BLaER1 treated with 17β-estradiol and CSF1 and Interleukin-3, amounts not matched to agents 10 nM and 100 nM (cell line): ENCODE measurements around the gene IFNA5.

Source experiments
- H3K27ac ChIP-seq, 11 experiments: shearing (Covaris generic); formaldehyde crosslinking; 2 replicates each; pipeline ENCODE4 v1.8.1; 2022
- H3K27me3 ChIP-seq, 11 experiments: shearing (Covaris generic); formaldehyde crosslinking; 2 replicates each; pipeline ENCODE4 v1.8.1; 2022
- H3K36me3 ChIP-seq, 11 experiments: shearing (Covaris generic); formaldehyde crosslinking; 2 replicates each; pipeline ENCODE4 v1.8.1; 2022
- H3K4me1 ChIP-seq, 10 experiments: shearing (Covaris generic); formaldehyde crosslinking; 2 replicates each; pipeline ENCODE4 v1.8.1; 2022
- H3K4me2 ChIP-seq, 11 experiments: shearing (Covaris generic); formaldehyde crosslinking; 2 replicates each; pipeline ENCODE4 v1.8.1; 2022
- H3K4me3 ChIP-seq, 10 experiments: shearing (Covaris generic); formaldehyde crosslinking; 2 replicates each; pipeline ENCODE4 v1.8.1; 2022
- H3K9ac ChIP-seq, 11 experiments: shearing (Covaris generic); formaldehyde crosslinking; 2 replicates each; pipeline ENCODE4 v1.8.1; 2022
- H3K9me3 ChIP-seq, 11 experiments: shearing (Covaris generic); formaldehyde crosslinking; replicated peaks in 1 of 11; 2 replicates each; pipeline ENCODE4 v1.8.1; 2022
- H4K20me1 ChIP-seq, 11 experiments: shearing (Covaris generic); formaldehyde crosslinking; 2 replicates each; pipeline ENCODE4 v1.8.1; 2022
- Cebpa-rat ChIP-seq, 11 experiments: shearing (Covaris generic); IDR thresholded peaks; 2 replicates each; pipeline ENCODE4 v1.8.1; 2022

IFNA5 gene

DNA sequence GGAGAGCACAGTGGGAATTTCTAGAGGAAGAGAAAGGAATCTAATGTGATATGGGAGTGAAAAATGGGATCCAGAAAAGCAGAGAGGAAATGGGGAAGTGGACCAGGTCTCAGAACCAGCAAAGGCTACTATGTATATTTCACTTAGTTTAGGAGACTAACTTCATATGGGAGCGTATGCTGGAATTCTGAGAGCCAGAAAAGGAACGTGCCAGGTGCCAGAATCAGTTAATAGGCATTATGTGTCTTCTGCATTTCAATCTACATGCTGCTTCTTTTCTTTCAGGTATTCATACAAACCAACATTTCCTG, 36.8 kb downstream of the IFNA5 start:
- H3K4me1 ChIP-seq, result 0 out of 20 replicates have a peak, but pooled peaks cover 0 to 9% (median 0%) of the 10 kb centered on the region in 10 experiments
- no peak overlapping the region for H3K9ac ChIP-seq
- H3K4me3 ChIP-seq, result no peak overlapping the region
- H3K9me3 ChIP-seq, result peaks cover 0 to 16% (median 6%) of the 10 kb centered on the region in 11 experiments; a peak in 10 of 22 replicates
- H3K27me3 ChIP-seq, result peaks cover 0 to 4% (median 0%) of the 10 kb centered on the region in 11 experiments; a peak in 1 of 22 replicates
- no peak overlapping the region for H3K27ac ChIP-seq
- H3K4me2 ChIP-seq, result peak overlapping the region in 1 of 11 experiments; percentile 6; a peak in 1 of 22 replicates
- no peaks in the 10 kb centered on the region for H4K20me1 ChIP-seq
- TF ChIP-seq Cebpa-rat (IDR thresholded peaks at IDR 0.05), result no peak
- H3K36me3 ChIP-seq, result no peaks in the 10 kb centered on the region

DNA sequence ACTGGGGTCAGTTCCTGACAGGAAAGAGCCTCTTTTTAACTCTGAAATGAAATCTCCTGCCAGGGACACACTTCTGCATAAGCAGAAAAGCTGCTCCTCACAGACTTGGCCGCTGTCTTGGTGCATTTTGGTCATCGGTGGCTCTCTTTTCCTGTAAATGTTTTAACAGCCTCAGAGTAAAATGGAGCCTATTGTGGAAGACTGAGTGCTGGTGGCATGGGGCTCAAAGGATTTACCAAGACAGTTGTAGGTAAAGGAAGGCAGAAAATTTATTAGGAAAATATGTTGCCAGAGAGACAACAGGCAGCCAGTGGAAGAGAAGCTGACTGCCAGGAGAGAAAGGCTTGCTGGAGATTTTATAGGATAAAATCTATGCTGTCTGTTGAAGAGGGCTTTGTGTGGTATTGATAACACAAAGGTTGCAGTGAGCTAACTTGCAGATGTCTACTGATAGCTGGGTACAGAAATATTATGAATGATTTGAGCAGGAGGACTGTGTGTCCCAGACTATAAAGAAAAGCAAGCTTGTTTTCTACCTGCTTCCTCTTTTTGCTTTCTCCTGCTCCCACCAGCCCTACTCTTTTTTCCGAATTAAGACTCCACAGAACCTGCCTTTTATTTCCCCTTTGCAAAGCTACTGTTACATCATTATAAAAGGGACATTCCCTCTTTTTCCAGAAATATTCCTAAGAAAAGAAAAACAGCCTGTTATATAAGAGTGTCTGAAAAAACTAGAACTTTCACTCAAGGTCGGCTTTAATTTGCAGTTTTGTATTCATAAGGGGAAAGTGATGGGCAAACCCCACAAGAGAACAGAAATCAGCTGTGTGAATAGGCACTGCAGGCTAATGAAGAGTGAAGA, 37.4 kb downstream of the IFNA5 start:
- H3K4me3 ChIP-seq, result no peak overlapping the region

DNA sequence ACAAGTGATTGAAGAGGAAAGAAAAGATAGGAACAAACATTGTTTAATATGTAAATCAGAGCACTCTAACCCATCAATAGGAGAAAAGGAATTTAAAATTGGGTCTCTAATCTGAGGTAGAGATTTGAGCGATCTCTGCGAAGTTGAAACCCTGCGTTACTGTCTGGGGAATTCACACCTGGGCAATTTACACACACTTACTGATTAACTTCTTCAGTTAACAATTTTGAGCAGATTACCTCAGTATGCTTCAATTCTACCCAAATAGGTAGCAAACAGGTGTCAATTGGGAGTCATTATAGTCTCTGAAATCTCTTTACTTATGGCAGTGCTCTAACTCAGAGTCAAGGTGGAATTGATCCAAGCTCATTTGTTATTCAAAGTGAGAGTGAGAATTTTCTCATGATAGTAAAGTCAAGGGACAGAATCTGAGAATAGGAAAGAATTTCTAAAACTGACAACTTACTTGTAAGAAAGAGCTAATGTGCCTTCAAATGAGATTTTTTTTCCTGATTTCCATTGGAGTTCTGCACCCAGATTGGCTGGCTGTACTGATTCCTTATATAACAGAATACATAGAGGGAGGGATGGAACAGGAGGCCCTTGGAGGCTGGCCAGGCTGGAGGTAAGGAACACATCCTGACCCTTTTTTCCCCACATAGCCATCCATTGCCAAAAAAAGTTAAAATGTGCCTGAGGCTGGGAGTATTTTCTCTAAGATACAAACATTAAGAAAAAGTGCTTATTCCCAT, 38.2 kb downstream of the IFNA5 start:
- H4K20me1 ChIP-seq, result no peaks in the 10 kb centered on the region
- no peaks in the 10 kb centered on the region for H3K36me3 ChIP-seq
- no peak overlapping the region for H3K4me3 ChIP-seq
- 0 out of 20 replicates have a peak, but pooled peaks cover 0 to 9% (median 0%) of the 10 kb centered on the region in 10 experiments for H3K4me1 ChIP-seq
- no peak overlapping the region for H3K9ac ChIP-seq
- peaks cover 0 to 4% (median 0%) of the 10 kb centered on the region in 11 experiments; a peak in 1 of 22 replicates for H3K27me3 ChIP-seq
- peaks cover 0 to 16% (median 5%) of the 10 kb centered on the region in 11 experiments; a peak in 8 of 22 replicates for H3K9me3 ChIP-seq
- H3K27ac ChIP-seq, result no peak overlapping the region
- TF ChIP-seq Cebpa-rat (IDR thresholded peaks at IDR 0.05), result no peak
- H3K4me2 ChIP-seq, result no peak overlapping the region

More for the DNA sequence above, 37.4 kb downstream of the IFNA5 start:
- Histone ChIP-seq H3K4me2 (peak overlapping the region in 1 of 11 experiments; percentile 6; a peak in 1 of 22 replicates), H3K36me3 (no peaks in the 10 kb centered on the region), H3K9me3 (peaks cover 0 to 16% (median 5%) of the 10 kb centered on the region in 11 experiments; a peak in 10 of 22 replicates), H3K27ac (no peak overlapping the region), H3K27me3 (peaks cover 0 to 4% (median 0%) of the 10 kb centered on the region in 11 experiments; a peak in 1 of 22 replicates), H4K20me1 (no peaks in the 10 kb centered on the region), H3K9ac (no peak overlapping the region), H3K4me1 (0 out of 20 replicates have a peak, but pooled peaks cover 0 to 9% (median 0%) of the 10 kb centered on the region in 10 experiments)
- TF ChIP-seq Cebpa-rat (IDR thresholded peaks at IDR 0.05), result no peak

DNA sequence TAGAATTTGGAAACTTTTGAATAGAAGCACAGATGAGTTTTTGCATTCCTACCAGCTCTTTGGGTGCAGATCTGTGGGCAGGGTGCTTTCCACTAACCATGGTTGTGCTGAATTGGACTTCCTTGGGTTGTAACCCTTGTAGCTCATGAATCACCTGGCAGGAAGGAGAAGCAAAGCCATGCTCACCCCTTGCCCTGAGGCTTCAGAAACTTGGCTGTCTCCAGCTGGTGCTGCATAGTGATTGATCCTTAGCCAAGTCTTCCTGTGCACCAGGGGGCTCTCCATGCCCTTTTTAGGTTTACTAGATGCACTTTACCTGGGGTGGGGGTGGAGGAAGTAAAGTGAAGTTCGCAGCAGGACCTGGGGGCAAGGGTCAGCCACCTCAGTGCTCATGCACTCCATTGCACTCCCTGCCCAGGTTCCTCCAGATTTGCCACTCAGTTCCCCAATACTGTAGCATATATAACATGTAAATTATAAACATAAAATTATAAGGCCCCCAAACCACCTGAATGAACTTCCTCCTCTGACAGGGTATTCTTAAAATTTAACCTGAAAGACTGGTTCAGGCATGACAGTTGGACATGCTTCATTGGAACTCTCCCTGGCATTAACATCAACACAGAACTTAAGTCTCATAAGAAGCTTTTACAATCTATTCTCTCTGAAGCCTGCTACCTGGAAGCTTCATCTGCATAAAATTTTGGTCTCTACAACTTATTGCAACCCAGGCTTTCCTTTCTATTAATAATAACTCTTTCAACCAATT, 39.5 kb downstream of the IFNA5 start:
- no peak overlapping the region for H3K4me2 ChIP-seq
- 0 out of 20 replicates have a peak, but pooled peaks cover 0 to 9% (median 0%) of the 10 kb centered on the region in 10 experiments for H3K4me1 ChIP-seq
- no peaks in the 10 kb centered on the region for H3K36me3 ChIP-seq
- H3K4me3 ChIP-seq, result no peak overlapping the region
- peaks cover 0 to 8% (median 1%) of the 10 kb centered on the region in 11 experiments; a peak in 7 of 22 replicates for H3K9me3 ChIP-seq
- H3K9ac ChIP-seq, result no peak overlapping the region
- H4K20me1 ChIP-seq, result no peaks in the 10 kb centered on the region
- H3K27ac ChIP-seq, result no peak overlapping the region
- no peak for TF ChIP-seq Cebpa-rat (IDR thresholded peaks at IDR 0.05)
- H3K27me3 ChIP-seq, result peaks cover 0 to 4% (median 0%) of the 10 kb centered on the region in 11 experiments; a peak in 1 of 22 replicates

DNA sequence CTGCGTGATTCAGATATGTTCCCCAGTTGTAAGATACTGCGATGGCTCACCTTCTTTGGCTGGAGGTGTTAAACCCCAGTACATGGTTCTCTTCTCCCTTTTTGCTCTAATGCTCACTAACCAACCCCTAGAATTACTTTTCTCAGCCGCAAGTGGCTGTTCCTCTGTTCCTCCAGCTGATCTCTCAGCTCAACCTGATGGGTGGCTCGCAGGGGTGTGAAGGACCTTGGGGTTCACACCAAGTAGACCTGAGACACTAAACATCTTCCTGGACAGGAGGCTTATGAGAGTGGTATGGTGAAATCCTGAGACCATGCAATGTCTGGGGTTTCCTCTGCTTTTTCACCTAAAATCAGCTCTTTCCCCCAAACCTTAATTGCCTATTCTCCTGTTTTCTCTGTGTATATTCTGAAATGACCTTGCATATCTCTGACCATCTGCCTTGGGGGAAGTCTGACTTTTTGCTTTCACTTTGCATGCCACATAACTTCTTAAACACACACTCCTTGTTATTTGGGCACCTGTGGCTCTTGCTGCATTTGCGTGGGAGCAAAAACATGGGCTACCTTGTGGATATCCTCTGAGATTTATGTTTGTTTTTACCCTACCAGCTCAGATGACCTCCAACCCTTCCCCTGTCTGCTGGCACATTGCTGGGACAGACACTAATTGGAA, 49.4 kb downstream of the IFNA5 start:
- TF ChIP-seq Cebpa-rat (IDR thresholded peaks at IDR 0.05), result no peak
- Histone ChIP-seq H3K4me1 (peaks cover 20 to 41% (median 33%) of the 10 kb centered on the region in 10 experiments), H3K4me2 (peak overlapping the region; percentile 8 to 65 (median 52); a peak in 21 of 22 replicates), H3K4me3 (no peak overlapping the region), H3K36me3 (no peaks in the 10 kb centered on the region), H3K9me3 (peaks cover 17 to 27% (median 22%) of the 10 kb centered on the region in 11 experiments), H3K27ac (peak overlapping the region in 2 of 11 experiments; percentile 10 to 24; a peak in 3 of 22 replicates), H3K27me3 (peaks cover 0 to 53% (median 0%) of the 10 kb centered on the region in 11 experiments; a peak in 6 of 22 replicates), H4K20me1 (no peaks in the 10 kb centered on the region; a peak in 1 of 22 replicates), H3K9ac (no peak overlapping the region)
